Left ventricle myocardium inferior (tissue), 1 donor: ENCODE results near the gene MED26. TPM values are rescaled to one million over a fixed set of nuclear protein-coding genes. Genes with fewer than 3 reads are reported as not detected.

Source experiments
- DNase-seq: peaks from one replicate; pipeline ENCODE4 v3.0.0-alpha.2; 2020
- H3K27ac ChIP-seq: fragments of 200-600 bp; replicated peaks from 2 replicates; pipeline ENCODE4 v1.8.0; 2021
- H3K27me3 ChIP-seq: fragments of 200-600 bp; 2 replicates; pipeline ENCODE4 v1.8.0; 2021; ENCODE audit warnings: low read depth
- H3K36me3 ChIP-seq: fragments of 200-600 bp; 2 replicates; pipeline ENCODE4 v1.8.0; 2021
- H3K4me1 ChIP-seq: fragments of 200-600 bp; 2 replicates; pipeline ENCODE4 v1.8.0; 2021
- H3K4me3 ChIP-seq: fragments of 200-600 bp; 2 replicates; pipeline ENCODE4 v1.8.0; 2021; ENCODE audit warnings: mild to moderate bottlenecking, moderate library complexity
- H3K9me3 ChIP-seq: fragments of 200-600 bp; replicated peaks from 2 replicates; pipeline ENCODE4 v1.8.0; 2021
- CTCF ChIP-seq: fragments of 200-600 bp; IDR thresholded peaks from 2 replicates; pipeline ENCODE4 v1.8.0; 2021; ENCODE audit warnings: antibody characterized with exemption, mild to moderate bottlenecking, borderline replicate concordance
- intact Hi-C: fragments of 100-400 bp; cut with micrococcal nuclease; formaldehyde crosslinking; loops from one replicate; pipeline ENCODE4 v1.11.0; 2022
- total RNA-seq: library from RNA; stranded (reverse); fragmentation: NEBNext Ultra II Directional; extraction: Animal tissue kit (Norgen Biotek cat#: 25700); gene quantifications from one replicate; pipeline ENCODE4 v1.2.1, GENCODE V29; 2021
- donor health status: DM: no; HTN: yes; CAD: no; lungs with severe emphysema.

MED26 gene
- total RNA-seq, 1 donor from 2014 or later, result 4.0 TPM

DNA sequence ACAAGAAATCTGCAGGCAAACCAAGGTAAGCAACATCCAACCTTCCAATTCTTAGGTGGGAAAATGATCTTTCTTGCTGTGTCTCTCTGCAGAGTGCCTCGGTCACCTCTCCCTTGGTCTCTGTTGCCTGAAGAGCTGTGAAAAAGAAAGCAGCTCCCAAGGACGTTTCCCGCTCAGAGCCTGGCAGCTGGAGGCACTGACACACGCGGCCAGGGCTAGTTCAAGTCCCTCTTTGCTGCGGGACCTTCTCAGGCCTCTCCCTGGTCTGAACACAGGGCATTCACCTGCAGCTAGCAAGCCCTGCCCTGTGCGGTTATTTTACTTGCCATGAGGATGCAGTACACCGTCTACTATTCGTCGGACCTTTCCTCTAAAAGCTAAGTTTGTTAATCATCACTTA, 3.8 kb downstream of the MED26 start:
- Histone ChIP-seq H3K9me3 (no peaks in the 10 kb centered on the region), H3K27me3 (no peaks in the 10 kb centered on the region), H3K27ac (no peak overlapping the region), H3K4me3 (no peak overlapping the region), H3K36me3 (no peaks in the 10 kb centered on the region), H3K4me1 (peaks cover 95% of the 10 kb centered on the region)
- DNase-seq, result no peak
- no peak for TF ChIP-seq CTCF
- intact Hi-C loops, result no loop called here

DNA sequence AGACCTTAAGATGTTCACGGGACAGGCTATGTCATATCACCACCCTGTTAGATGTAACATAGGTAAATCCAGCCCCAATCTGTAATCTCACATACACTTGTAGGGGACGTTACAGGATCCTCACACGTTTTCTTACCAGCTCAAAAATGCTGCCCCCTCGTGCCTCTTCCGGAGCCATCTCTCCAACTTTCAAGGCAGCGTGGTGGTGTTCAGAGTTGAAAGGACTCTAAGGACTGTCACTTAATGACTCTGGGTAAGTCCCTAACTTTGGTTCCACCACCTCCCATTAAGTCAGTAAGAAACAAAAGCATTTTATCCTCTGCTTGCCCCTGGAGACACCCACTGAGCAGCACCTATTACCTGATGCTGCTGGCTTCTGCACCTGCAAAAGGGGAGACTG, 4.4 kb downstream of the MED26 start:
- Histone ChIP-seq H3K36me3 (no peaks in the 10 kb centered on the region), H3K4me1 (peaks cover 95% of the 10 kb centered on the region), H3K27me3 (no peaks in the 10 kb centered on the region), H3K27ac (no peak overlapping the region), H3K4me3 (no peak overlapping the region), H3K9me3 (no peaks in the 10 kb centered on the region)
- DNase-seq, result no peak
- no peak for TF ChIP-seq CTCF
- intact Hi-C loops, result no loop called here

- no peak for TF ChIP-seq CTCF
- Histone ChIP-seq H3K4me3 (no peak overlapping the region), H3K36me3 (no peaks in the 10 kb centered on the region), H3K4me1 (peaks cover 97% of the 10 kb centered on the region), H3K27ac (no peak overlapping the region), H3K9me3 (no peaks in the 10 kb centered on the region), H3K27me3 (no peaks in the 10 kb centered on the region)
- DNase-seq, result no peak
- intact Hi-C loops, result no loop called here
Measured at GRCh38 chr19:16623066-16623465, 4.9 kb downstream of the MED26 start.

DNA sequence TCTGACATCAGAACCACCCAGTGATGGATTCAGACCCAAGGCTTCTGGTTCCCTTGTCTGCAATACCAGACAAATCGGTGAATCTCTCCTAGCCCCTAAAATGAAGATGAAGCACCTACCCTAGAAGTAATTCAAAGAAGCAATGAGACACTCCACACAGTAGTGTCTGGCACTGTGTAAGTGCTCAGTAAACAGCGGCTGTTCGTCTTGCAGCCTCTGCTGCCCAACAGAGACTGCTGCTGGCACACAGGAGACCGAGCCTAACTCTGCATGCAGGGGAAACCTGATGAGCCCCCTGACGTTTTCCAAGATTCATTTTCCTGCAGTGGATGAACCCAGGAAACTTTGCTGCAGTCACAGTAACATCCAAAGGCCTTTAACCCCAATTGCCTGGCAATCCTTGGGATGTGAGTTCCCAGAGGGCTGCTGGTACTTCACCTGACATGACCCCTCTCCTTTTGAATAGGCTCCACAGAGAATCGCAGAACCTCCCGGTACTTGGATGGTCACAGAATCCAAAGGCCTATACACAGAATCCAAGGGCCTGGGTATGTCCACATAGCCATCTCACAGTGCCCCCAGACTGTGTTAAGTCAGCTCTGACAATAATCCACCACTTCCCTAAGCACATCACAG, 6.7 kb downstream of the MED26 start:
- no peak overlapping the region for H3K27ac ChIP-seq
- peaks cover 94% of the 10 kb centered on the region for H3K4me1 ChIP-seq
- no peak for TF ChIP-seq CTCF
- H3K36me3 ChIP-seq, result no peaks in the 10 kb centered on the region
- no peaks in the 10 kb centered on the region for H3K9me3 ChIP-seq
- H3K4me3 ChIP-seq, result no peak overlapping the region
- no peaks in the 10 kb centered on the region for H3K27me3 ChIP-seq
- no peak for DNase-seq
- intact Hi-C loops, result no loop called here

GRCh38 chr19:16620584-16620983, 7.4 kb downstream of the MED26 start:
- H3K9me3 ChIP-seq, result no peaks in the 10 kb centered on the region
- DNase-seq, result no peak
- no peak for TF ChIP-seq CTCF
- peaks cover 94% of the 10 kb centered on the region for H3K4me1 ChIP-seq
- no peak overlapping the region for H3K4me3 ChIP-seq
- no peaks in the 10 kb centered on the region for H3K27me3 ChIP-seq
- H3K27ac ChIP-seq, result peak overlapping the region; percentile 6
- H3K36me3 ChIP-seq, result no peaks in the 10 kb centered on the region
- intact Hi-C loops, result no loop called here
